Left ventricle myocardium inferior (tissue), 1 donor: ENCODE results near the gene FAM120B. TPM values are rescaled to one million over a fixed set of nuclear protein-coding genes. Genes with fewer than 3 reads are reported as not detected.

ENCODE experiments used
- DNase-seq: peaks from one replicate; pipeline ENCODE4 v3.0.0-alpha.2; 2020
- H3K27ac ChIP-seq: fragments of 200-600 bp; replicated peaks from 2 replicates; pipeline ENCODE4 v1.8.0; 2021
- H3K27me3 ChIP-seq: fragments of 200-600 bp; 2 replicates; pipeline ENCODE4 v1.8.0; 2021; ENCODE audit warnings: low read depth
- H3K36me3 ChIP-seq: fragments of 200-600 bp; 2 replicates; pipeline ENCODE4 v1.8.0; 2021
- H3K4me1 ChIP-seq: fragments of 200-600 bp; 2 replicates; pipeline ENCODE4 v1.8.0; 2021
- H3K4me3 ChIP-seq: fragments of 200-600 bp; 2 replicates; pipeline ENCODE4 v1.8.0; 2021; ENCODE audit warnings: mild to moderate bottlenecking, moderate library complexity
- H3K9me3 ChIP-seq: fragments of 200-600 bp; replicated peaks from 2 replicates; pipeline ENCODE4 v1.8.0; 2021
- intact Hi-C: fragments of 100-400 bp; cut with micrococcal nuclease; formaldehyde crosslinking; loops from one replicate; pipeline ENCODE4 v1.11.0; 2022
- total RNA-seq: library from RNA; stranded (reverse); fragmentation: NEBNext Ultra II Directional; extraction: Animal tissue kit (Norgen Biotek cat#: 25700); gene quantifications from one replicate; pipeline ENCODE4 v1.2.1, GENCODE V29; 2021
- TF ChIP-seq, protein P1 (sequence below): fragments of 200-600 bp; IDR thresholded peaks from 2 replicates; pipeline ENCODE4 v1.8.0; 2021; ENCODE audit warnings: antibody characterized with exemption, mild to moderate bottlenecking, borderline replicate concordance
- donor health status: DM: no; HTN: yes; CAD: no; lungs with severe emphysema.

The FAM120B gene
- total RNA-seq, 1 donor from 2014 or later: 20.1 TPM

DNA sequence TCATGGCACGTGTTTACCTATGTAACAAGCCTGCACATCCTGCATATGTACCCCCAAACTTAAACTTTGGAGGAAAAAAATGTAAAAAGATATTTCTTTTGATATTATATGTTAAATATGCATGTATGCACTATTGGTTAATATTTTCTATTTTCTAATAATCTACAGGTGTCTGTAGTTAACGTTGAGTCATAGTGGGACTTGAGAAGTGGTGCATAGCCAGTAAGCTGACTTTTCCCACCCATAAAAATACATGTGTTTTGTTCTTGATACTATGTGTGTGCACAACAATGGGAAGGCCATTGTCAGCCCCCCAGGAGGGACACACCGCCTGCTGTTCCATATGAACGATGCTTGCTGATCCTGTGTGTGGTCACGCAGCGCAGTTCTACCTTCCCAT is 49.1 kb downstream of the FAM120B start:
- no peaks in the 10 kb centered on the region for H3K9me3 ChIP-seq
- no peaks in the 10 kb centered on the region for H3K27me3 ChIP-seq
- TF ChIP-seq, protein P1, sequence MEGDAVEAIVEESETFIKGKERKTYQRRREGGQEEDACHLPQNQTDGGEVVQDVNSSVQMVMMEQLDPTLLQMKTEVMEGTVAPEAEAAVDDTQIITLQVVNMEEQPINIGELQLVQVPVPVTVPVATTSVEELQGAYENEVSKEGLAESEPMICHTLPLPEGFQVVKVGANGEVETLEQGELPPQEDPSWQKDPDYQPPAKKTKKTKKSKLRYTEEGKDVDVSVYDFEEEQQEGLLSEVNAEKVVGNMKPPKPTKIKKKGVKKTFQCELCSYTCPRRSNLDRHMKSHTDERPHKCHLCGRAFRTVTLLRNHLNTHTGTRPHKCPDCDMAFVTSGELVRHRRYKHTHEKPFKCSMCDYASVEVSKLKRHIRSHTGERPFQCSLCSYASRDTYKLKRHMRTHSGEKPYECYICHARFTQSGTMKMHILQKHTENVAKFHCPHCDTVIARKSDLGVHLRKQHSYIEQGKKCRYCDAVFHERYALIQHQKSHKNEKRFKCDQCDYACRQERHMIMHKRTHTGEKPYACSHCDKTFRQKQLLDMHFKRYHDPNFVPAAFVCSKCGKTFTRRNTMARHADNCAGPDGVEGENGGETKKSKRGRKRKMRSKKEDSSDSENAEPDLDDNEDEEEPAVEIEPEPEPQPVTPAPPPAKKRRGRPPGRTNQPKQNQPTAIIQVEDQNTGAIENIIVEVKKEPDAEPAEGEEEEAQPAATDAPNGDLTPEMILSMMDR: no peak
- H3K4me1 ChIP-seq: peaks cover 11% of the 10 kb centered on the region
- DNase-seq: no peak
- H3K36me3 ChIP-seq: peaks cover 57% of the 10 kb centered on the region
- no peak overlapping the region for H3K27ac ChIP-seq
- H3K4me3 ChIP-seq: no peak overlapping the region
- intact Hi-C loops: no loop called here

- Histone ChIP-seq H3K36me3 (peaks cover 59% of the 10 kb centered on the region), H3K4me1 (peaks cover 11% of the 10 kb centered on the region), H3K9me3 (no peaks in the 10 kb centered on the region), H3K27me3 (no peaks in the 10 kb centered on the region), H3K4me3 (no peak overlapping the region), H3K27ac (no peak overlapping the region)
- TF ChIP-seq, protein P1: no peak
- intact Hi-C loops: no loop called here
- no peak for DNase-seq
Measured at GRCh38 chr6:170357812-170358211, 51.3 kb downstream of the FAM120B start.

DNA sequence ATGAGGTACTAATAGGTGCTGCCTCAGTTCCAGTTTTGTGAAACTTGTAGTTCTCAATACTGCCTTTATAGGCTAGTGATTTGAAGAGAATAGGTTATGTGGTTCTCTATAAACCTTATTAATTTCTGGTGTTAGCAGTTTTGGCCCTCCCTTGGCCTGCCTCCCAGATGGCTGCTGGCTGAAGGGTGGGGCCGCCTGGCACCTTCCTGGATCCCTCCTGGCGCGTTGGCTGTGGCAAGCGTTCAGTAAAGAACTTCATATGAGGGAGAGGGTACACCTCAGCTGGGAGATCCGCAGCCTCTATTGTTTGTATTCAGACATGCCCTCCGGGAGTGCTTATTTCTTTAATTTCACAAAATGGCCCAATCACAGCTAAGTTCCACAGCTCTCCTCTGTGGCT is 51.9 kb downstream of the FAM120B start:
- DNase-seq: peak; percentile 30
- no peaks in the 10 kb centered on the region for H3K9me3 ChIP-seq
- TF ChIP-seq, protein P1: no peak

DNA sequence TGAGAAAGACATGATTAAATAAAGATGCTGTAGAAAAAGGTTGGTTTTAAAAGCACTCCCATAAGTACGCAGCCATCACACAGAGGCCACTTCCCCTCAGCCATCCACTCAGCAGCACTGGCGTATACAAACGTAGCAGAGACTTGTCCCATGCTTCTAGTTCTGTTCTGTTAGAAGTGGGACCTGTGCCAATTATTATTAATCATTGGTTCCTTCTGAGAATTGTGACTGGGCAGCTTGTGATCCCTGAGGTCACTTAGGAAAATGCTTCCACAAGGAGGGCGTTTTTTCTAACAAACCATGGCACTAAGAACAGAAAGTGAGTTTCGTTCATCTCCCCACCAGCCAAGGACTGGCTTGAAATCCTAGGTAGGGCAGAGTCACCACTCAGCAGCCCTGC is 53.9 kb downstream of the FAM120B start:
- H3K27ac ChIP-seq: no peak overlapping the region
- TF ChIP-seq, protein P1: no peak
- peaks cover 15% of the 10 kb centered on the region for H3K4me1 ChIP-seq
- H3K4me3 ChIP-seq: no peak overlapping the region
- H3K36me3 ChIP-seq: peaks cover 79% of the 10 kb centered on the region
- intact Hi-C loops: no loop called here
- DNase-seq: no peak
- no peaks in the 10 kb centered on the region for H3K27me3 ChIP-seq
- H3K9me3 ChIP-seq: no peaks in the 10 kb centered on the region

More for the DNA sequence above, 51.9 kb downstream of the FAM120B start:
- peaks cover 11% of the 10 kb centered on the region for H3K4me1 ChIP-seq
- no peak overlapping the region for H3K4me3 ChIP-seq
- intact Hi-C loops: no loop called here
- peak overlapping the region; percentile 23 for H3K27ac ChIP-seq
- peaks cover 65% of the 10 kb centered on the region for H3K36me3 ChIP-seq
- H3K27me3 ChIP-seq: no peaks in the 10 kb centered on the region

- intact Hi-C loops: no loop called here
- H3K36me3 ChIP-seq: peaks cover 80% of the 10 kb centered on the region
- TF ChIP-seq, protein P1: no peak
Measured at GRCh38 chr6:170361335-170361734, 54.8 kb downstream of the FAM120B start.

More at GRCh38 chr6:170361335-170361734, 54.8 kb downstream of the FAM120B start:
- DNase-seq: no peak
- peaks cover 23% of the 10 kb centered on the region for H3K4me1 ChIP-seq
- H3K4me3 ChIP-seq: no peak overlapping the region
- no peaks in the 10 kb centered on the region for H3K27me3 ChIP-seq
- H3K27ac ChIP-seq: no peak overlapping the region
- no peaks in the 10 kb centered on the region for H3K9me3 ChIP-seq
